GM06990 (cell line): Measurements from ENCODE around the gene ANKRD34B.
A peak's percentile ranks its signal among the peaks of the same experiment; 100 is the strongest.

Experiments
- DNase-seq: peaks from one replicate; pipeline ENCODE4 v3.0.0-alpha.2; 2011; ENCODE audit not compliant: insufficient read length; ENCODE audit errors: extremely low read depth
- H3K27me3 ChIP-seq: replicated peaks from 2 replicates; pipeline ENCODE4 v1.6.0; 2011; ENCODE audit warnings: low read length; ENCODE audit not compliant: control insufficient read depth, insufficient read depth
- H3K36me3 ChIP-seq: 2 replicates; pipeline ENCODE4 v1.5.1; 2011; ENCODE audit warnings: low read length; ENCODE audit not compliant: control insufficient read depth, insufficient read depth
- H3K4me3 ChIP-seq: replicated peaks from 2 replicates; pipeline ENCODE4 v1.5.1; 2011; ENCODE audit warnings: low read depth, mild to moderate bottlenecking, control low read depth, low read length
- CTCF ChIP-seq: IDR thresholded peaks from 2 replicates; pipeline ENCODE4 v1.5.1; 2011; ENCODE audit warnings: low read length, control low read depth, mild to moderate bottlenecking, inconsistent platforms; ENCODE audit not compliant: insufficient read depth, poor library complexity, severe bottlenecking

Gene ANKRD34B

GRCh38 chr5:80608731-80609130, 38.7 kb upstream of the ANKRD34B start:
- H3K27me3 ChIP-seq, result no peaks in the 10 kb centered on the region
- no peaks in the 10 kb centered on the region for H3K36me3 ChIP-seq
- DNase-seq, result no peak
- no peak overlapping the region for H3K4me3 ChIP-seq
- no peak for TF ChIP-seq CTCF

- no peaks in the 10 kb centered on the region for H3K36me3 ChIP-seq
- no peaks in the 10 kb centered on the region for H3K27me3 ChIP-seq
- TF ChIP-seq CTCF, result no peak
- no peak overlapping the region for H3K4me3 ChIP-seq
- peak; percentile 35 for DNase-seq
Observed at GRCh38 chr5:80607832-80608231, 37.8 kb upstream of the ANKRD34B start.

GRCh38 chr5:80607343-80607742, 37.3 kb upstream of the ANKRD34B start:
- Histone ChIP-seq H3K36me3 (no peaks in the 10 kb centered on the region), H3K27me3 (no peaks in the 10 kb centered on the region), H3K4me3 (no peak overlapping the region)
- no peak for DNase-seq
- no peak for TF ChIP-seq CTCF

- TF ChIP-seq CTCF, result no peak
- no peaks in the 10 kb centered on the region for H3K36me3 ChIP-seq
- H3K4me3 ChIP-seq, result no peak overlapping the region
- H3K27me3 ChIP-seq, result no peaks in the 10 kb centered on the region
- DNase-seq, result no peak
Observed at GRCh38 chr5:80600943-80601693, 31.0 kb upstream of the ANKRD34B start.

- TF ChIP-seq CTCF, result no peak
- Histone ChIP-seq H3K27me3 (no peaks in the 10 kb centered on the region), H3K4me3 (no peak overlapping the region), H3K36me3 (no peaks in the 10 kb centered on the region)
- DNase-seq, result no peak
Observed at GRCh38 chr5:80597500-80597899, 27.4 kb upstream of the ANKRD34B start.

- Histone ChIP-seq H3K36me3 (no peaks in the 10 kb centered on the region), H3K27me3 (no peaks in the 10 kb centered on the region), H3K4me3 (no peak overlapping the region)
- no peak for DNase-seq
- no peak for TF ChIP-seq CTCF
Observed at GRCh38 chr5:80594810-80595209, 24.7 kb upstream of the ANKRD34B start.
